Stimulated activated CD8-positive, alpha-beta memory T cell treated with anti-CD3 and anti-CD28 coated beads, Interleukin-2, amount 100 ng/mL, for 1 hour (primary cell): Measurements from ENCODE around the gene ZNF654.
"Not testable (repeated sequence)": the region's sequence is repeated elsewhere in the genome, so short reads cannot be mapped to it uniquely, and the experiment has no call there.

Experiments used
- DNase-seq, 2 donors: peaks; one replicate each; pipeline ENCODE4 v3.0.0-alpha.2; 2020; ENCODE audit warnings: low read depth in 2 of 2

Gene ZNF654

DNA sequence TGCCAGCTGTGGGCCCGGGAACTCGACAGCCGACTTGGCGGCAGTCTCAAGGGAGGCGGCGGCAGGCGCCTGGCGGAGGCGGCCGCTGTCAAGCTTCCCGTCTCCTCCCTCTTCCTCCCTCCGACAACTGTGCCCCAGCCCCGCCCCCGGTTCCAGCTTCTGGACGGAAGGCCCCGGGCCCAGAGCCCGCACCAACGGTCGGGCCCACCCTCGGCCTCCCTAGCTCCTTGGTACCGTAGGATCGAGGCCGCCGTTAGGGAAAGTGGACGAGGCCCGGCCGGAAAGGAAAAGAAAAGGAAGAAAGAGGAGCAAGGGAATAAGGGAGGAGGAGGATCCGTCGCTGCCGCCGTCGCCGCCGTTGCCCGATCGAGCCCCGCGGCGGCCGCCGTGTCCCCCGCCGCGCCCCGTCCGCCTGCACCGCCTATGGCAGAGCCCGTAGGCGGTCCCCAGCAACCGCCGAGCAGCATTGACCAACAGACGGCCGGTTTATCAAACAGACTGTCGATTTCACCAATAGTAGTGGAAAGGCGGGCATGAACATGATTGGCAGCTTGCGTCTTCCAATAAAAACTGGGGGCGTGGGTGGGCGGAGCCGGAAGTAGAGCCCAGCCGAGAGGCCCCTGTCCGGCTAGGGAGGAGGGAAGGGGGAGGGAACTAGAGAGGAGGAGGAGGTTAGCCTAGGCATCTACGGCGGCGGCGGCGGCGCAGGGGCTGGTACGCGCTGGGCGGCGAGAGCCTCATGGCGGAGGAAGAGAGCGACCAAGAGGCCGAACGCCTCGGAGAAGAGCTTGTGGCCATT, at the start of gene ZNF654, which contains the start of gene CGGBP1:
ZNF654 (plus strand) TSS at position 675 of the 799 bp plus-strand sequence; CDS start at position 740, 65 bp downstream.
CGGBP1 (minus strand) TSS at position 425 of the 799 bp plus-strand sequence. CDS start 3,029 bp downstream, outside the sequence.
- DNase-seq, result peak; percentile 97

DNA sequence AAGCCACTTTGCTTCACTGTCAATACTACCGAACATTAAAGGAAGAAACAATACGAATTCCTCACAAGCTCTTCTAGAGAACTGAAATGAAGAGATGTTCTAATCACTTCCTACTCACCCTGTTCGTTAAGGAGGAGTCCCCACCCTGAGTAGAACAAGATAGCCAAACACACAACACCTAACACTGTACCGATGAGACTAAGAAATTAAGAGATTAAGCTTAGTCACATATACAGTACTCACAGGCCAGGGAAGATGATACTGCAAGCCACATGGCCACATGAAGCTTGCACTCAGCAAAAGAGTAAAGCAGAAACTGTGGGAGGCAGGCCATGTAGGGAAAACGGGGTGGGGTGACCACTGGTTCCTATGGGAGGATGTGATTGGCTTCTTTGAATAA, 48.2 kb upstream of the ZNF654 start:
- no peak for DNase-seq

DNA sequence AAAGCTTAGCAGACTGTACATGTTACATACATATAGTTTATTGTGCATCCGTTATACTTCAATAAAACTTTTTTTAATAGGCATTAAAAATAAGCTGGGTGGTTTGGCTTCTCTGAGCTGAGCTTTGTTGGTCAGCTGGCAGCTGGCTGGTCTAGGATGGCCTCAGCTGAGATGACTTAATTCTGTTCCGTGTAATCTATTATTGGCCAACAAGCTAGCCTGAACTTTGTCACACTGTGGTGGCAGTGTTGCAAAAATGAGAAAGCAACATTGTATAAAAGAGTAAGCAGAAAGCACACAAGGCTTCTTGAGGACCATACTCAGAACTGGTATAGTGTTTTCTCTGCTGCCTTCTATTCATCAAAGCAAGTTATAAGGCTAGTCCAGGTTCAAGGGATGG, 45.5 kb upstream of the ZNF654 start:
- DNase-seq, result no peak

DNA sequence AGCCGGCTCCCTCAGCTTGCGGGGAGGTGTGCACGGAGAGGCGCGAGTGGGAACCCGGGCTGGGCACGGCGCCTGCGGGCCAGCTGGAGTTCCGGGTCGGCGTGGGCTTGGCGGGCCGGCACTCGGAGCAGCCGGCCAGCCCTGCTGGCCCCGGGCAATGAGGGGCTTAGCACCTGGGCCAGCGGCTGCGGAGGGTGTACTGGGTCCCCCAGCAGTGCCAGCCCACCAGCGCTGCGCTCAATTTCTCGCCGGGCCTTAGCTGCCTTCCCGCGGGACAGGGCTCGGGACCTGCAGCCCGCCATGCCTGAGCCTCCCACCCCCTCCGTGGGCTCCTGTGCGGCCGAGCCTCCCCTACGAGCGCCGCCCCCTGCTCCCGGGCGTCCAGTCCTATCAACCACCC, 43.4 kb upstream of the ZNF654 start:
- not testable (repeated sequence) for DNase-seq

DNA sequence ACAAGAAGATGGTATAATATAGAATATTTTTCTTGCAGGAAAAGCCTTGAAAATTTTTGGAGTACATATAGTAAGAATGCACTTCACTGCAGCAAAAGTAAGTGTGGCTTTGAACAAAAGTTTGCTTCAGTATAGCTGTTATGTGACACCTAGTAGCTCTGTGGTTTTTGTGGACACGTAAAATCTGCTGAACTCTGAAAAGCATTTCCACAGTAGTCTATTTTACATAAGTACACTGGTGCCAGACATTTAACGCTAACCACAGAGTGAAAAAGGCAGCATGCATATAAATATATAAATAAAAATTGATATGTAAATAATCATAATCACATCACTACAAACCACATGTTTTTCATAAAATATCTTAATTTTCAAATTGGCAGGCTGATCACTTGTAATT, 40.0 kb upstream of the ZNF654 start:
- DNase-seq, result no peak

DNA sequence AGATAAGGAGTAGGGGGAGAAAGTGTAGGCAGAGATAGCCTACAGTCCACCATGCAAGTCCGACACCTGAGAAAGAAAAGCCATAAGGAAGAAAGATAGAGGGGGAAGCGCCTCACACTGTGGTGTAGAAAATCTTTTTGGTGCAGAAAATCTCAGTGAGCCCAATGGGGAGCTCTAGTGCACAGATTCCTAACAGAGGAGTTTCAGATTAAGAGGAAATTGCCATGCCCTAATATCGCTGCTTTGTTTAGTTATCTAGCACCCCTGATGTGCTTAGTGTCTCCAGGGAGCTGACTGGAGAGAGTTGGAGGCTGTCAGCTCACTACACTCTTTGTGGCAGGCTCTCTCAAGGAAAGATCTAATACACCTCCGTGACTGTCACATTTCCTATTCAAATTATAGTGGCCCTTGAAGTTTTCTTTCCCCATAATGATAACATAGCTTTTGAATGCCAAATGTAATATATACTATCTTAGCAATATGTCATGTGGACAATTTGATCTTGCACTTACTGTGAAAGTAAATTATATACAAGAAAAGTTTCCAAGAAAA, 34.0 kb upstream of the ZNF654 start:
- DNase-seq, result no peak

DNA sequence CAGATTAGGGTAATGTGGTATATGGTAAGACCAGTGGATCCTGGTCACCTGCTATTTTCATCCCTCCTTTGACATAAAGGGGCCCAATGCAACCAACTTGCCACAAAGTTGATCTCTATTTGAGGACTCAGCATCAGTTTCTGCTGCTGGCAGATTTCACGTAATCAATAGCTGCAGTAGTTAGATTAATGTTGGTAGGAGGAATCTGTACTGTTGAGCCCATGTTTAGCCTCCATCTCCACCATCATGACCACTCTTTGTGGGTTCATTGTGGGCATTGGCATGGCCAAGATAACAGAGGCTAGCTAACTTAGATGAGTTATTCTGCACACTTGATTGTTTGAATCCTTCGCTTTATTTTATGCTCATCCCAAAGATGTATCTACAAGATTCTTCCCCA, 30.2 kb upstream of the ZNF654 start:
- no peak for DNase-seq

DNA sequence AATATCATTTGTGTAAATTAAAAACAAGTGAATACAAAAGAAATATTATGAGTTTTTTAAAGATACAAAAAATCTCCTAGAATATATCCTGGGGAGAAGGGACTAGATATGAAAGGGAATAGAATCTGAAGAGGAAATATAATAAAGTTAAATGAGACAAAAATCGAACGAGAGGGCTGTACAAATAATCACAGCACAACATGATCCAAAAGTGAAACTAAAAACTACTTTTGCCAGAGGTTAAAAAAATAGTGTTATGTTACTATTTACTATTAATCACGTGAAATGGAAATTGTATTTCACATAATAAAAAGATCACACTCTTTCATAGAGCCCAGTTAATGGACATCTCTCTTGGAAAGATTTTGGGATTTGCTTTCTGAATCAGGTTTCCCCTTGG, 28.8 kb upstream of the ZNF654 start:
- DNase-seq, result no peak

DNA sequence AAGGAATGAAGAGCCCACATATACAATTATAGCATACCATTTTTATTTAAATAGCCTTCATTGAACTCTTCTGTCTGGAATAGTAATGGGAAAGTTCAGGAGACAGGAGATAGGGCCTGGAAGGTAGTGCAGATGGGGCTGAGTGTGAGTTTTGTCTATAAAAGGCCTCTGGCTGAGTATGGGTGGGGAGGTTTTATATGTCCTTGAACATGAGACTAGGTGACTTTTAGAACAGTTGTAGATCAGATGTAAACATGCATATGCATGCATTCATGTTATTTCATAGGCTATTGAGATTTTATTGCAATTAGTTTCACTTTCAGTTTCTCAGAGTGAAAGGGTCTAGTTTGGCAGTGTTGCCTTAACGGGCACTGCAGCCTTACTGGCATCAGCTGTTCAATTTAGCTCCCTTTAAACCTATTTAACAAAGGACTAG, 27.4 kb upstream of the ZNF654 start:
- DNase-seq, result no peak

DNA sequence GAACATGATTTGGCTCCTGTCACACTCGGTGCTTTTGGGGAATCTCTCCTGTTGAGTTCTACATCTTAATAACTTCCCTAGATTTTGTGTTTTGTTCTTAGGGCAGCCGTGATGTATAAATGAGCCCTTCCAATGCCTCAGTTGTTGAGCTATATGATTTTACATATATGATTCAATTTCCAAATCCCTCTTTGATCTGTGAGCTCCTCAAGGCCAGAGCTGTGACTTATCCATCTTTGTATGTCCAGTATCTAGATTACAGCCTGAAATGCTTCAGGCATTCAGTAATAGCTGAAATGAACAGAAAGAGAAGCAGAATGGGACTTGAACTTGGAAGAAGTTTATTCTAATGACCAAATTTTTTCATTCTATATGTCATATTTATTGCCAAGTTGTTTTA, 26.8 kb upstream of the ZNF654 start:
- DNase-seq, result no peak

DNA sequence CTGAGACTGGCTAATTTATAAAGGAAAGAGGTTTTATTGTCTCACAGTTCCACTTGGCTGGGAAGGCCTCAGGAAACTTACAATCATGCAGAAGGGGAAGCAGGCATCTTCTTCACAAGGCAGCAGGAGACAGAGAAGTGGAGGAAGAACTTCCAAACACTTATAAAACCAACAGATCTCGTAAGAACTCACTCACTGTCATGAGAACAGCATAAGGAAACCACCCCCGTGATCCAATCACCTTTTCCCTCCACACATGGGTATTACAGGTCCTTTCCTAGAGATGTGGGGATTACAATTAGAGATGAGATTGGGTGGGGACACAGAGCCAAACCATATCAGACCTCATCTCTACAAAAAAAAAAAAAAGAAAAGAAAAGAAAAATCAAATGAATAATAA, 26.0 kb upstream of the ZNF654 start:
- no peak for DNase-seq

DNA sequence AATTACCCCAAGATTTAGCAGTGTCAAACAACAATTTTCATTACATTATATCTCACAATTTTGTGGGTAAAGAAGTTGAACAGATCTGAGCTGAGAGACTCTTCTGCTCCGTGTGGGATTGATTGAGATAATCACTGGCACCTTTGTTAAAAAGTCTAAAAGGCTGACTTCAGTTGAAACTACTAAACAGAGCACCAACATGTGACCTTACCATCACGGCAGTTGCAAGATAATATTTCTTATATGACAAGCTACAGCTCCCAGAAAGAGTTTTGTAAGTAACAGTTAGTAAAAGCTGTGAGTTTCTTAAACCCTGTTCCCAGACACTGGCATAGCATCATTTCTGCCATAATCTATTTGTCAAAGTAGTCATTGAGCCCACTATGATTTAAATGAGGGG, 25.2 kb upstream of the ZNF654 start:
- DNase-seq, result no peak

DNA sequence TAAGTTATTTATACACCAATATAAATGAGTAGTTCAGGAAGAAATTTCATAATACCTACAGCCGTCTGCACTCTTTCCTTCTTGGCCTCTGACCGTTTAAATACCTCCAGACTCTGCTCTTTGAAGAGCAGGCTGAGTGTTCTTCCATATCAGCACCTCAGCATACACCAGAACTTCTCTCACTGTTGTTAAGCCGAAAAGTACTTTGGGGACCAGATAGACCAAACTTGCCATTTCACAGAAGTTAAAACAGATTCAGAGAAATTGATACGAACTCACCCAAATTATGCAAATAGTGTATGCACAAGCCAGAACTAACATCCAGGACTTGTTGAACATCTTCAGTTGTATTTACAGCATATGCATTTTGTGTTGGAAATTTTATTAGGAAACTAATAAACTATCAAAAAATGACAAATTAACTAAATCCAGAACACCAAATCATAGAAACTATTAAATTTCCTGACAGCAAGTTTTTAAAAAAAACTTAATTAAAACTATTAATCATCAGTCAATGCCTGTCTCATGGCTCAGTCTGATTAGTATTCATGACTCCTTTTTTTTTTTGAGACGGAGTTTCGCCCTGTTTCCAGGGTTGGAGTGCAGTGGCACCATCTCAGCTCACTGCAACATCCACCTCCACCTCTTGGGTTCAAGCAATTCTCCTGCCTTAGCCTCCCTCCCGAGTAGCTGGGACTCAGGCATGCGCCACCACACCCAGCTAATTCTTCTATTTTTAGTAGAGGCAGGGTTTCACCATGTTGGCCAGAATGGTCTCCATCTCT, 24.4 kb upstream of the ZNF654 start:
- DNase-seq, result no peak

DNA sequence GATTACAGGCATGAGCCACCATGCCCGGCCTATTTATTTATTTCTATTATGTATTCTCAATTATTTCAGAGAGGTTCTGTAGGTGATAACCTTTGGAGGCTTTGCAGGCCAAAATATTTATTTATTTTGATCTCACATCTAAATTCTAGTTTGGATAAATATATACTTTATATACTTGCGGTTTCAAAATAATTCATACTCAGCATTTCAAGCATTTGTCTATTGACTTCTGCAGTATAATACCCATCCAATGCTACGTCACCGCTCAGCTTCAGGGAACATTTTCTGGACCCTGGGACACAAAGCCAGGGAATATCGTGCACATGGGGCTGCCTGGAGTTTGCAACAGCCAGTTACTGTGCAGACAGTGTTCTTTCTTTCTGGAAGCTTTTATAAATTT, 22.8 kb upstream of the ZNF654 start:
- DNase-seq, result no peak

DNA sequence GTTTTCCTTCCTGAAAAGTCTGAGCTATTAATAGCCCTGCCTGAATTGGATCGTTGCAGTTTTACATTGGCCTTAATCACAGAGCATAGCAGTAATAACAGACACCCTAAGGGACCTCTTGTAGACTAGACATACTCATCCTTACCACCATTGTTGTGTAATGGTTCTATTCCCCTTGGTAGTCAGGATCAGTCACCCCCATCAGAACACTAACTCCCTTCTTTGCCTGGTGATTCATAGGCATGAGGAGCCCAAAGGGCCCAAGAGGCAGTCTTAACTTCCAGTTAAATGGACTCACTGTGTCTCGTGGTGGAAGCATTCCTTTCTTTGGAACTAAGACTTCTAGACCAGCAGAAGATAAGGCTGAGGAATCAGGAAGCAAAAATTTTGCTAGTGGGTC, 20.5 kb upstream of the ZNF654 start:
- DNase-seq, result no peak

DNA sequence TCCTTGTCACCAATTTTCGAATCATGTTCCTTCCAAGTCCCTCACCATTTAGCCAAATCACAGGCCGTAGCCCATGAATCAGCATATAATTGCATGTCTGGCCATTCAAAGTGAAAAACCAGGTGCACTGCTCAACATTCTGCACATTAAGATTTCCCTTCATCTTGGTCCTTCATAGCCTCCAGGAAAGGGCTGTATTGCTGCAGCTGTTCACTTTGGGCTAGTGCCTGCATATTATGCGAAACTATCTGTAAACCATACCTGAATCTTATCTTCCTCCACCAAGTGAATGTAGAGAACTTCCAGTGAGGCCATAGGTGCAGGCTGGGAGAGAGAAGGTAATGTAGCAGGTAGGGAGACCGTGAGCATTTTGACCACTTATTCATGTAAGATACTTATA, 18.5 kb upstream of the ZNF654 start:
- DNase-seq, result no peak

DNA sequence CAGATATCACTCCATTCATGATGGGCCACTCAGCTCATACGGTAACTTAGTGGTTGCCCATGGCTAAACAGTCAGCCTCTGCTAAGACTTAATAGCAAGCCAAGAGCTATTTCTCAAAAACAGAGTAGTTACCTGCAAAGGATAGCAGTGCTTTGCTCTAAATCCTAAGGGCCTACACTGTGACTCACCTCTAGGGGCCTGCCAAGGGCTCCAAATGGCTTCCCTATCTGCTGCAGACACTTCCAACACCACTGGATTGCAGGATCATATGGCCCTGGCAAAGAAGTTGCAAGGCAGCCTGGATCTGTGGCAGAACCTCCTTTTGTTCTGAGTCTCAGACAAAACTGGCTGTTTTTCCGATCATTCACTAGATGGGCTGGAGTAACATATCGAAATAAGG, 18.1 kb upstream of the ZNF654 start:
- DNase-seq, result no peak

DNA sequence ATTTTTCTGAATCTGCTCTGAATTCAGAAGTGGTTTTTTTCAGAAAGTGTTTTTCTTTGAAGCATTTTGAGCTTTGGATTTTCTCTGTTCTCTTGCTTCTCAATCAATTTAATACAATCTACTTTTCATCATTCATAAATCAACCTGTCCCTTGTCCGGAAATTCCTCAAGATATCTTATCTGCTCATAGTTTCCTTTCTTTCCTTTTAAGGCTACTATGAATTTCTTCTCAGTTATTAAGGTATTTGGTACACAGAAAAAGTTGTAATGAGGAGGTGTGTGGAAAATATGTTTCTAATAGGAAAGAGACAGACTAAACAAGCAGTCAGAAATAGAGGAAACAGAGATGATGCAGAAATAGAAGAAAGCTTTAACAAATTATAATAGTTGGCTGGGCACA, 14.6 kb upstream of the ZNF654 start:
- no peak for DNase-seq

DNA sequence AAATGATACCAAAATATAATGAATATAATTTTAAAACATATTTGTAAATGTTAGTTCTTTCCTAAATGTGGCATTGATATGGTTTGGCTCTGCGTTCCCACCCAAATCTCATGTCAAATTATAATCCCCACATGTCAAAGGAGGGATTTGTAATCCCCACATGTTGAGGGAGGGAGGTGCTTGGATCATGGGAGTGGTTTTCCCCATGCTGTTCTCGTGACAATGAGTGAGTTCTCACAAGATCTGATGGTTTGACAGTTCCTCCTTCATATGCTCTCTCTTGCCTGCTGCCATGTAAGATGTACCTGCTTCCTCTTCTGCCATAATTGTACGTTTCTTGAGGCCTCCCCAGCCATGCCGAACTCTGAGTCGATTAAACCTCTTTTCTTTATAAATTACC, 12.3 kb upstream of the ZNF654 start:
- DNase-seq, result no peak

DNA sequence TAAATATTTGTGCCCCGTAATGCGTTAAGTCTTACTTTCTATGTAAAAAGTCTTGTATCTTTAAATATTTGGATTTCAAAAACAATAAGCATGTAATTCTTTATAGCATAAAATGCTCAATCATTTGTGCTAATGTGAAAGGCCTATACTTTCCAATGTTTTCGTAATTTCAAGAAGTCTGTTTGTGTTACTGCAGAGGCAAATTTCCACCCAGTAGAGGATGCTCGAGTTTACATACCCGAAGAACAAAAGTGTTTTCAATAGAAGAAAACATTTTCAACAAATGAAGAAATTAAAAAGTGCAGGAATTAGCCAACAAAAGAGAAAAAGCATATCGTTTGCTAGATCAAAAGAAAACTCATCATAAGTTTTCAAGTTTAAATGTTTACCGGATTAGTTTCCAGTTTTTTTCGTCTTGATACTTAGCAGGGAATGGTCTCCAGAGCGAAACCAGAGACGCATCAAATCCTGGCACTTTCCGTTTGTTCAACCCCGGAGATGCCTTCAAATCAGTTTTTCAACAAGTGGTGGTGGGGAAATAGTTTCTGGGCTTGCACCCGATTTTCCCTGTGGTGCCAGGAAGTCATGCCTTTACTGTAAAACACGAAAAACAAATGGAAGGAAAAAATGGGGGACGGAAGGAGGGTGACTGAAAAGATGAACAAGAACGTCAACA, 1.3 kb upstream of the ZNF654 start:
- DNase-seq, result no peak

DNA sequence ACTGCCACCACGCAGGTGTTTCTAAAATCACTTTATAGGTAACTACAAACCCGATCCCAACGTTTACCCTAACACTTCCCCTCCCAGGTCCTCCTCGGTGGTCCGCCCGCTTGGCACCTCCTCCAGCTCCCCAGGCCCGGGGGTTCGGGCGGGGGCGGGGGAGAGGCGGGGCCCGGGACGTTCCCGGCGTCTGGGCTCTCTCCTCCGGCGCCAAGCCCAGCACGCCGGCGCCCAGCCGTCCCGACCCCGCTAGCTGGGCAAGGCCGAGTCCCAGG, 812 bp upstream of the ZNF654 start:
- no peak for DNase-seq

DNA sequence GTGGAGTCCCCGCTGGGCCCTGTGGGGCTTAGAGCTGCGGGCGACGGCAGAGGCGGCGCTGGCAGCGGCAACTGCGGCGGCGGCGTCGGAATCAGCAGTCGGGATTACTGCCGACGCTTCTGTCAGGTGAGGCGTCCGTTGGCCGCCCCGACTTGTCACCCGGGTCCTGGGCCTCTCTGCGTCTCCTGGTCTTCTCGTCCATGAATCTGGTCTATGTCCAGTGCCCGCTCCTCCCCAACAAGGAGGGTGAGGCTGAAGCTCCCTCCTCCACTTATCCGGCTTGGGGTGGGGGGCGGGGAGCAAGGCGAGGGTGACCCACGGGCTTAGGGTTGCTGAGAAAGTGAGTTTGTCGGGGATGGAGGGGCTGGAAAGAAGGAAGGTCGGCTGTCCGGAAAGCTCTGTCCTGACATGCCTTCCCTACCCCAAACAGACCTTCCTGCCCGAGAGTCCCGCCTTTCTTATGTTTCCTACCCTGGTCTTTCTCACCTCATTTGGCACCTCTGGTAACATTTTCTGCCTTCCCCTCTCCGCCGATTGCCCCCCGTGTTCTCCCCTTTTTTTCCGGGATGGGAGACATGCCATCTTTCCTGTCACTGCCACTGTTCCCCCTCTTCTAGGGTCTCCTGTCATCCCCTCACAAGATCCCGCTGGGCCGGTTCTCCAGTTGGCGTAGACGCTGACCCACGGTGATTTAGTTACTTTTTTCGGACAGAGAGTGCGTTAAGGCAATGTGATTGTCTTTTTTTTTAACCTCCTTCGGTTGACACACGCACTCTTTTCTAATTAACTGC, 520 bp downstream of the ZNF654 start:
- no peak for DNase-seq
